ENCODE measurements around the gene TIMP1.

Gene TIMP1

DNA sequence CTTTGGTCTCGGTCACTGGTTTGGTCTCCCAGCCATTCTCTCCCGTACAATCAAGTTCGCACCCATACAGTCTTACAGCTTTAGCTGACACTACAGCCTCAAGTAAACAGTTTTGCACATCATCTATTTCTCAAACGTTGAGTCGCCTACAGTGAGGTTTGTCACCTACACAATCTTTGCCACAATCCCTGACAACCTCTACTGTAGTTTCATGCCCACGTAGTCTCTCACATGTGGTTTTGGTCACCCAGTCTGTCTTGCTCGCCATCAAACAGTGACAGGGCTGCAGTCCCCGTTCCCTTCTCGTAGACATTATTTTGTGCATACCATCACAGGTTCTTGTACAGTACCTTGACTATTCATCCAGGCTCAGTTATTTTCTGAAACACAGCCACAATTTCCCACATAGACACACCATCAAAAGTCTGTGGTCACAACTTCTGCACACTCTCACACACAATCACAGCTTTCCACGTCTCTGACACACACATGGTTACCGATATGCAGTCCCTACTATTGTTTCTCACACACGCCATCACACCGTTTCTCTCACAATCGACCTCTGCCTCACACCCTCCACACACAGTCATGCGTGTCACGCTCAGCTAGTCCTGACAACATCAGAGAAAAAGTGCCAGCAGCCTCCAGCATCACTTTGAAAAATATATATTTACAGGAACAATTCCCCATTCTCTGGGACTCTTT is 52.8 kb downstream of the TIMP1 start:
- DNase-seq (ENCODE audit: low read depth in 3 of 3) = no peak
